Thyroid gland (tissue), 4 donors: ENCODE measurements around the gene FNDC10.
"Not testable (repeated sequence)": the region's sequence is repeated elsewhere in the genome, so short reads cannot be mapped to it uniquely, and the experiment has no call there.

ENCODE experiments used
- CTCF ChIP-seq, 6 experiments: fragments of 200-600 bp in 3 of 6; fragments of 450-650 bp in 3 of 6; sonication (generic) in 3 of 6; IDR thresholded peaks; one replicate each; pipeline ENCODE4 v1.5.1; 2016 to 2019; ENCODE audit warnings: antibody characterized with exemption in 6 of 6, mild to moderate bottlenecking in 2 of 6, inconsistent platforms in 1 of 6, moderate library complexity in 1 of 6
- POLR2A ChIP-seq, 2 donors: fragments of 450-650 bp; IDR thresholded peaks; one replicate each; pipeline ENCODE4 v1.6.1; 2017; ENCODE audit warnings: antibody characterized with exemption in 2 of 2, mild to moderate bottlenecking in 2 of 2, moderate library complexity in 1 of 2

- not testable (repeated sequence) for TF ChIP-seq CTCF, POLR2A (IDR thresholded peaks at IDR 0.05)
Observed at GRCh38 chr1:1636621-1637478, 36.9 kb upstream of the FNDC10 start.
